Stimulated activated CD4-positive, alpha-beta T cell treated with anti-CD3 and anti-CD28 coated beads, Interleukin-12 subunit alpha, Interleukin-12 subunit beta, amount 100 ng/mL, for 24 hours (primary cell): ENCODE measurements around the gene GH1.
A peak's percentile ranks its signal among the peaks of the same experiment; 100 is the strongest.
"Not testable (repeated sequence)": the region's sequence is repeated elsewhere in the genome, so short reads cannot be mapped to it uniquely, and the experiment has no call there.

Source experiments
- DNase-seq, 2 experiments: peaks; one replicate each; pipeline ENCODE4 v3.0.0-alpha.2; 2020; ENCODE audit warnings: low read depth in 2 of 2

GH1 gene

GRCh38 chr17:63896524-63897354 is 21.9 kb downstream of the GH1 start, which contains the start of gene CSH1:
Gene CSH1 (minus strand): TSS chr17:63896574. CDS start chr17:63896511, 63 bp downstream.
- not testable (repeated sequence) for DNase-seq

GRCh38 chr17:63894821-63895220 is 23.8 kb downstream of the GH1 start:
- not testable (repeated sequence) for DNase-seq

- DNase-seq: not testable (repeated sequence)
Measured at GRCh38 chr17:63894021-63894420, 24.6 kb downstream of the GH1 start.

- not testable (repeated sequence) for DNase-seq
Measured at GRCh38 chr17:63892316-63893037, 26.2 kb downstream of the GH1 start.

- DNase-seq: not testable (repeated sequence)
Measured at GRCh38 chr17:63889026-63889848, 29.4 kb downstream of the GH1 start.

- not testable (repeated sequence) for DNase-seq
Measured at GRCh38 chr17:63885119-63885518, 33.5 kb downstream of the GH1 start.

GRCh38 chr17:63882626-63883126 is 36.0 kb downstream of the GH1 start:
- not testable (repeated sequence) for DNase-seq

- DNase-seq: peak in 1 of 2 experiments; percentile 60
Measured at GRCh38 chr17:63881935-63882601, 36.6 kb downstream of the GH1 start, which contains the start of gene GH2. Gene GH2 (minus strand): TSS chr17:63881944. CDS start chr17:63881801, 143 bp downstream.

- DNase-seq: not testable (repeated sequence)
Measured at GRCh38 chr17:63881337-63881736, 37.3 kb downstream of the GH1 start.

GRCh38 chr17:63880706-63881105 is 37.9 kb downstream of the GH1 start:
- no peak for DNase-seq

- DNase-seq: not testable (repeated sequence)
Measured at GRCh38 chr17:63878413-63878812, 40.2 kb downstream of the GH1 start.

GRCh38 chr17:63874693-63875092 is 43.9 kb downstream of the GH1 start:
- not testable (repeated sequence) for DNase-seq

GRCh38 chr17:63874061-63874626 is 44.5 kb downstream of the GH1 start:
- DNase-seq: not testable (repeated sequence)

- DNase-seq: not testable (repeated sequence)
Measured at GRCh38 chr17:63873577-63873976, 45.1 kb downstream of the GH1 start, which contains the start of gene CSH2. Gene CSH2 (minus strand): TSS chr17:63873677. CDS start chr17:63873614, 63 bp downstream.

GRCh38 chr17:63871646-63872365 is 46.8 kb downstream of the GH1 start:
- DNase-seq: not testable (repeated sequence)

- not testable (repeated sequence) for DNase-seq
Measured at GRCh38 chr17:63870292-63870665, 48.4 kb downstream of the GH1 start.

- DNase-seq: not testable (repeated sequence)
Measured at GRCh38 chr17:63869491-63870291, 48.9 kb downstream of the GH1 start.
